Activated naive CD8-positive, alpha-beta T cell treated with anti-CD3 and anti-CD28 coated beads, Interleukin-2, amount 50 U/mL, for 16 hours (primary cell): Measurements from ENCODE around the gene TNRC6A.
"Not testable (repeated sequence)": the region's sequence is repeated elsewhere in the genome, so short reads cannot be mapped to it uniquely, and the experiment has no call there.

Experiments
- DNase-seq: peaks from one replicate; pipeline ENCODE4 v3.0.0-alpha.2; 2020; ENCODE audit warnings: low read depth, low spot score

TNRC6A gene

GRCh38 chr16:24845726-24846547 lies 116.5 kb downstream of the TNRC6A start, which contains the start of gene SLC5A11:
TSS of gene SLC5A11 (plus strand) at chr16:24845963. CDS start at chr16:24858644, 12,681 bp downstream.
- no peak for DNase-seq

- DNase-seq, result no peak
Measured at GRCh38 chr16:24846548-24847357, 117.3 kb downstream of the TNRC6A start.

- DNase-seq, result no peak
Measured at GRCh38 chr16:24847358-24847664, 117.9 kb downstream of the TNRC6A start.

- no peak for DNase-seq
Measured at GRCh38 chr16:24848065-24848464, 118.6 kb downstream of the TNRC6A start.

- DNase-seq, result no peak
Measured at GRCh38 chr16:24849641-24850040, 120.2 kb downstream of the TNRC6A start.

- no peak for DNase-seq
Measured at GRCh38 chr16:24850289-24850938, 121.0 kb downstream of the TNRC6A start.

- no peak for DNase-seq
Measured at GRCh38 chr16:24851700-24852099, 122.2 kb downstream of the TNRC6A start.

- DNase-seq, result no peak
Measured at GRCh38 chr16:24852281-24852721, 122.8 kb downstream of the TNRC6A start.

GRCh38 chr16:24853169-24853824 lies 123.8 kb downstream of the TNRC6A start:
- no peak for DNase-seq

- no peak for DNase-seq
Measured at GRCh38 chr16:24853830-24854229, 124.4 kb downstream of the TNRC6A start.

- DNase-seq, result no peak
Measured at GRCh38 chr16:24854607-24855171, 125.2 kb downstream of the TNRC6A start.

GRCh38 chr16:24855678-24856077 lies 126.2 kb downstream of the TNRC6A start:
- no peak for DNase-seq

GRCh38 chr16:24856871-24857270 lies 127.4 kb downstream of the TNRC6A start:
- DNase-seq, result not testable (repeated sequence)

- no peak for DNase-seq
Measured at GRCh38 chr16:24858219-24859041, 129.0 kb downstream of the TNRC6A start.

GRCh38 chr16:24861461-24861860 lies 132.0 kb downstream of the TNRC6A start:
- DNase-seq, result no peak

- DNase-seq, result no peak
Measured at GRCh38 chr16:24863582-24864437, 134.4 kb downstream of the TNRC6A start.

GRCh38 chr16:24869033-24869432 lies 139.6 kb downstream of the TNRC6A start:
- DNase-seq, result no peak

- no peak for DNase-seq
Measured at GRCh38 chr16:24871891-24872290, 142.4 kb downstream of the TNRC6A start.

GRCh38 chr16:24873028-24873427 lies 143.6 kb downstream of the TNRC6A start:
- no peak for DNase-seq

- DNase-seq, result no peak
Measured at GRCh38 chr16:24875466-24875865, 146.0 kb downstream of the TNRC6A start.
